PC-9 (cell line): ENCODE results near the gene DSCAML1.

Experiments used
- EZH2 ChIP-seq: fragments of 200-600 bp; sonication (generic); IDR thresholded peaks from 2 replicates; pipeline ENCODE4 v1.8.0; 2017; ENCODE audit warnings: antibody characterized with exemption, low read depth
- TF ChIP-seq, protein P1 (sequence below): fragments of 200-600 bp; sonication (generic); conservative IDR thresholded peaks from 2 replicates; pipeline ENCODE4 v1.6.1; 2017; ENCODE audit warnings: mixed run types, antibody characterized with exemption, mild to moderate bottlenecking, moderate library complexity

DNA sequence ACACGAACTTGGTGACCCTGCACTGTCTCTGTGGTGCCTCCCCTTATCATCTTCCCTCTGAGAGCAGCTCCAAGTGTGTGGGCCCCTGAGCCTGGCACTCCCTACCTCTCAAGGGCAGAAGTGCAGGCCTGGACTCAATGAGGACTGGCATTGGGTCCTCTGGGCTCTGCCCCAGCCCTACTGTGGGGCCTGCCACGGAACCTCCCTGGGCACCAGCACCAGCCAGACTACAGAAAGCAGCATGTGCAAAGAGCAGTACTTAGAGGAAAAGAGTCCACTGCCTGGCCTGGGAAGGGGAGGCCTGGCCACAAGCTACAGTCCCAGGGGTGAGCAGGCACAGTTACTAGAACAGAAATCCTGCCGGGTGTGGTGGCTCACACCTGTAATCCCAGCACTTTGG, 222.5 kb downstream of the DSCAML1 start:
- TF ChIP-seq EZH2 = no peak
- TF ChIP-seq, protein P1, sequence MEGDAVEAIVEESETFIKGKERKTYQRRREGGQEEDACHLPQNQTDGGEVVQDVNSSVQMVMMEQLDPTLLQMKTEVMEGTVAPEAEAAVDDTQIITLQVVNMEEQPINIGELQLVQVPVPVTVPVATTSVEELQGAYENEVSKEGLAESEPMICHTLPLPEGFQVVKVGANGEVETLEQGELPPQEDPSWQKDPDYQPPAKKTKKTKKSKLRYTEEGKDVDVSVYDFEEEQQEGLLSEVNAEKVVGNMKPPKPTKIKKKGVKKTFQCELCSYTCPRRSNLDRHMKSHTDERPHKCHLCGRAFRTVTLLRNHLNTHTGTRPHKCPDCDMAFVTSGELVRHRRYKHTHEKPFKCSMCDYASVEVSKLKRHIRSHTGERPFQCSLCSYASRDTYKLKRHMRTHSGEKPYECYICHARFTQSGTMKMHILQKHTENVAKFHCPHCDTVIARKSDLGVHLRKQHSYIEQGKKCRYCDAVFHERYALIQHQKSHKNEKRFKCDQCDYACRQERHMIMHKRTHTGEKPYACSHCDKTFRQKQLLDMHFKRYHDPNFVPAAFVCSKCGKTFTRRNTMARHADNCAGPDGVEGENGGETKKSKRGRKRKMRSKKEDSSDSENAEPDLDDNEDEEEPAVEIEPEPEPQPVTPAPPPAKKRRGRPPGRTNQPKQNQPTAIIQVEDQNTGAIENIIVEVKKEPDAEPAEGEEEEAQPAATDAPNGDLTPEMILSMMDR = no peak
